HG02588 (cell line): ENCODE measurements around the gene PRPSAP2.

Experiments
- ATAC-seq: cut with Tn5 transposase; IDR thresholded peaks from one replicate; pipeline ENCODE4 v1.9.1; 2021; ENCODE audit warnings: mild to moderate bottlenecking, moderate library complexity; ENCODE audit not compliant: unreplicated experiment

Gene PRPSAP2

DNA sequence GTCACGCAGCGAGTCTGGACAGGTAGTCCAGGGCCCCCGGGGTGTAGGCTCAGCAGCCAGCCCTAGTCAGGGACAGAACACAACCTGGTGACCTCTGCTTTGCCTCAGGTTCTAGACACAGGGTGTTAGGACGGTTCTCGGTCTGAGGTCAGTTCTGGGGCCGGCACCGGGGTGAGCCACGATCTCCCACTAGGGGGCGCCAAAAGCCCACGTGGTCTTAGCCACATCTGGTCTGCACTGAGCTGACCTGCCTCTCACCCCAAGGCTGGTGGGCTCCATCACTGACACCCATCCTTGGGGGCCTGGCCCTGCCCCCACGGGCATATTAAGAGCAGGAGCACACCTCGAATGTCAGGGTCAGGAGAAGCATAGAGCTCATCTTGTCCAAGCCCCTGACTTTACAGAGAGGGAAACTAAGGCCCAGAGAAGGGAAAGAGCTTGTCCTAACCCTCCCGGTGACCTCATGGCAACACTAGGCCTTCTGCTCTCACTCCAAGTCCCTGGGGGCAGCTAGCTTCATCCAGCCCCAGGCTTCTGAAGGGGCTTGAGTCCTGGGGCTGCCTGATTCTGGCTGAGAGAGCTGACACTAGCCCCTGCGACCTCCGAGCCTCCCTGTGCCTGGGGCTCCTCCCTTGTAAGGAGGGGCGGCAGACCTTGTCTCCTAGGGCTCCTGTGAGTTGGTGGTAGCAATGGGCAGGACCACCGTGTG lies 103.0 kb downstream of the PRPSAP2 start:
- peak; percentile 74 for ATAC-seq

DNA sequence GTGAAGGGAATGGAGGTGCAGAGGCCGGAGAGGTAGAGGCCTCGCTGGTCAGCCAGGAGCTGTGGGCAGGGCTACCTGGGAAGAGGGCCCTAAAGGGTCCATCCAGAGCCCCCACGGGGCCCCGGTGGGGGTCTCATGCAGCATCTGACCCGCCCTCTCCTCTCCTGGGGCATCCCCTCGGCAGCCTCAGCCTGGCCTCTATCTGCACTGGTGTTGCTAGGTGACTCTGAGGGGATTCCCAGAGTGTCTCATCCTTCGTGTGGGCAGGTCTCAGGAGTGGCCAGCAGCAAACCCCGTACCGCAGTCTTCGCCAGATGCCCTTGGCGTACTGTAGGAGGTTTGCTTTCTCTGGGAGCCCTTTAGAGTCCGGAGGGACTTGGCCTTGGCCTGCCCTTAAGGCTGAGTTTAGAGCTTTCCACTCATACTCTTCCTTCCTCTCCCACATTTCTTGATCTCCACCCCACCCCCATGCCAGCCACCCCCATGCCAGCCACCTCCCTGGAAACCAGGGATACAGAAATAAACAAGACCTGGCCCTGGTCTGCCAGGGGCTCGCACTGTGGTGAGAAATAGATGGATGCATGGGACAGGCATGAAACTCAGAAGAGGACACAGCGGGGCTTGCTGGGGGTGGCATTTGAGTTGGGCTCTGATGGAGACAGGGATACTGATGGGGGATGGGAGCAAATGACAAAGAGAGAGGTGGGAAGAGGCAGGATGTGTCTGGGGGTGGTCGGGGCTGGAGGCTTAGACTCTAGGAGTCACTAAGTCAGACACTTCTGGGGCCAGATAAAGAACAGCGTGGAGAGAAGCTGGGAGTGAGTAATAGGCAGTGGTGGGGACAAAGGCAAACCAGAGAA lies 103.9 kb downstream of the PRPSAP2 start:
- ATAC-seq = no peak

DNA sequence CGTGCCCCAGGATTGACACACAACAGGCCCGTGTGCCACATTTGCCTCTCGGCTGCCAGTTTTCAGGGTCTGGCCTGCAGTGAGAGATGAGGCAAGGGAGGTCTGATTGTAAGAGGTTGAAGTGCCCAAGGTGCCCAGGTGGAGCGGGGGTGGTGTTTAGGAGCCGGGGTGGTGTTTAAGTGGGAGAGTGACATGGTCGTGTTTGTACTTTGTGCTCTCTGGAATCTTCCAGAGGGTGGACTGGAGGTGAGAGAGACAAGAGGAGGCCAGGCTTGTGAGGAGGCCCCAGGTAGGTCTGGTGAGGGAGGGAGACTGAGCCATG lies 104.5 kb downstream of the PRPSAP2 start:
- no peak for ATAC-seq

DNA sequence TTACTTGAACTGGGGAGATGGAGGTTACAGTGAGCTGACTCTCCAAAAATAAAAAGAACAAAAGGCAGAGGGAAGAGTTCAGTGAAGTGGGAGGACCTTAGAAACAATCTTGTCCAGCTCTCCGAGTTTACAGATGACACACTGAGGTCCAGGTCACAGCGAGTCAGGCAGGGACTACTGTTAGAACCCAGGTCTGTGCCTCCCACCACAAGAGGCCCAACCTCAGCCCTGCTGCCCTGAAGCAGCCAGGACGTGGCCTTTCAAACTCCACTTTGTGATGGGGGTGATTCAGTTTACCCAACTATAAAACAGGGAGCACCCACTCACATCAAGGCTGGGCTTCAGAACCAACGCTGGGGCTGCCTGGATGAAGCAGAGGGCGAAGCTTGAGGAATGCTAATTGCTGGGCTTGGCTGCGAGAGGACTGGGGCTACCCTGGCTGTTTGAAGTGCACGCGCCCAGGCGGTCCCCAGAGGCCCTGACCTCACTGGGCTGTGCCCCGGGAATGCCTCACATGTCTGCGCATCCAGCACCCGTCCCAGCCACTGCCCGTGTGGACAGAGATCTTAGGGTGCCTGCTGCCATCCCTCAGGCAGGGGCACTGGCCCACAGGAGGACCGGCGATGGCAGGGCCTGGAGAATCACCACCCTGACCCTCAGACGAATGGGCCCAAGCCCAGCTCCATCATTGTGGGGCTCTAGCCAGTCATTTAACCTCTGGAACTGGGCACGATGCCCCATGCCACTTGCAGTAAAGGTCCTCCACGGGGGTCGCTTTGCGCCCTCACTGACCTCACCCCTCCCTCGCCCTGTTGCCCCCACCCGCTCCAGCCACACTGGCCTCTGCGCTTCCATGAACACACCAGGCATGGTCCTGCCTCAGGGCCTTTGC lies 105.4 kb downstream of the PRPSAP2 start:
- no peak for ATAC-seq

DNA sequence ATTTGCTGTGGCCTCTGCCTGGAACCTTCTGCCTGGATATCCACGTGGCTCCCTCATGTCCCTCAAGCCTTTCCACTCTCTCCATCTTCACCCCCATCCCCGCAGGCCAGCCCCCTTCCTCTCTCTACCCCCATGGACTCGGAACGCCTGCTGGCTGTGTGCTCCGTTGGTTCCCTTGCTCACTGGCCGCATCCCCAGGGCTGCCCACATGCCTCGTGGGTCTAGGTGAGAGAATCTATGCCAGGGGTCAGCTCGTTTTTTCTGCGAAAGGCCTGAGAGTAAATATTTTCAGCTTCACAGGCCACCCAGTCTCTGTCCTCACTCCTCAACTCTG lies 106.1 kb downstream of the PRPSAP2 start:
- ATAC-seq = no peak

DNA sequence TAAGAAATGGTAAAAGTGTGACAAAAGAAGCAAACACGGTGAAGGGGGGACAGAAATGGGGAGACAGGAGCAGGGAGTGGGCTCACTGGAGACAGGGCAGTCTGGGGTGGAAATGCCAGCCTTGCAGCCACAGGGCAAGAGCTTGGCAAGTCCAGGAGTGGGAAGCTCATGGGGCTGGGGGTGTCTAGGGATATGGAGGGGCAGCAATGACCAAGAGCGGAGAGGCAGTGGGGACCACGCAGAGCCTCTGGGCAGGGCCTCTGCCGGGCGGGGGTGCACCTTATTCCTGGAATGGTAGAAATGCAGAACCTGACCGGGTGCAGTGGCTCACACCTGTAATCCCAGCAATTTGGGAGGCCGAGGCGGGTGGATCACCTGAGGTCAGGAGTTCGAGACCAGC lies 106.6 kb downstream of the PRPSAP2 start:
- no peak for ATAC-seq

DNA sequence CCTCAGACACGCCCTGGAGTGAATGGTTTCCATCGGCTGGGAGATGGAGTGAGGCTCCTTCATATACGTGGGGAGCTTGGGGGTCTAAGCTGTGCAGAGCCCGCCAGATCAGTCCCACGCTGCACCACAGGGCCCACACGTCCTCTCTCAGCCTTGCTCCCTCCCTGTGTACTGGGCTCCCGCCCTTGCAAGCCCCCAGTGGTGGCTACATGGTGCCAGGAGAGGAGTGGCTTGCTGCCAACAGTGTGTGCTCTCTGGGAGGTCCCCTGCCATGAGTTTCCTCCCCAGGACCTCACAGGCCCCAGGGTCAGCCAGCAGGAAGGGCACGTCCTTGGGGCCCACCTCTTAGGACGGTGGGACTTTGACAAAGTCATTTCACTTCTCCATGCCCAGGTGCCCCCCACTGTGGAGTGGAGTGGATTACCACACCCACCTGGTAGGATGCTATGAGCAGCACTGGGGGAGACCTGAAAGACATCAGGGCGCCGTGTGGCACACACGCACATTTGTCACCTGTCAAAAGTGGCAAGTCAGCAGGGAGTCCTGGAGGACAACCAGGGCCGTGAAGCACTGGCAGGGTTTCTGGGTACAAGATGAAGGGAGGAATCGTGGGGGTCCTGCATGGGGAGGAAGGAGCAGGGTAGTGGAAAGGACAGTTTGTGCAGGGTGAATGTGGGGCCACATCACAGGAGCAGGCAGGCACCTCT lies 107.8 kb downstream of the PRPSAP2 start:
- no peak for ATAC-seq

DNA sequence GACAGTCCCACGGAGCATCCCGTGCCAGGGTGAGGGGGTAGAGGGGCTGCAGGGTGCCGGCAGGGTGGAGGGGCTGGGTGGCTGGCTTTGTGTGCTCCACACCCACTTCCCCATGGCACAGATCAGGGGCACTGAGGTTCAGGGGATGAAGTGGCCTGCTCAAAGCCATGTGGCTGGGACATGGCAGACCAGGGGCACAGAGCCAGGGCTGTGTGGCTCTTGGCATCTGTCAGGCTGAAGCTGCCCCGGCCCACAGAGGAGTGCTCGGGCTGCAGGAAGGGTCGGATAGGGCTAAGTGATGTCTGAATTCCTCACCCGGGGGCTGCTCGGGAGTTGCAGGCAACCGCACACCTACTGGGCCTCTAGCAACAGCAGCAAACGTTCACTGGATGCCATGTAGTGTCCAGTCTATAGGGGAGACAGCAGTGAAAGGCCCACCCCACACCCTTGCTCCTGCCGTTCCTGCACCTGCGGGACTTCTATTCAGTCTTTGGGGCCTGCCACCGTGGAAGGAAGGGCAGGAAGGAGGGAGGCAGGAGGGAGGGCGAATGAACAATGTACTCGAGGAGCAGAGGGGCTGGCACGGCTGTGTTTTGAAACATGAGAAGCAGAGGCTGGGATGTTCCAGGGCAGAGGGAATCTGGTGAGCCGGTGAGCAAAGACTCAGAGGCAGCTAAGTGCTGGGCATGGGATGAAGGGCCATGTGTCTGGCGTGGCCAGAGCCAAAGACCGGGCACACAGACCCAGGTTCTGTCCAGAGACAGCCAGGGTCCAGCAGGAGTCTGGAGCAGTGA lies 109.1 kb downstream of the PRPSAP2 start:
- no peak for ATAC-seq

DNA sequence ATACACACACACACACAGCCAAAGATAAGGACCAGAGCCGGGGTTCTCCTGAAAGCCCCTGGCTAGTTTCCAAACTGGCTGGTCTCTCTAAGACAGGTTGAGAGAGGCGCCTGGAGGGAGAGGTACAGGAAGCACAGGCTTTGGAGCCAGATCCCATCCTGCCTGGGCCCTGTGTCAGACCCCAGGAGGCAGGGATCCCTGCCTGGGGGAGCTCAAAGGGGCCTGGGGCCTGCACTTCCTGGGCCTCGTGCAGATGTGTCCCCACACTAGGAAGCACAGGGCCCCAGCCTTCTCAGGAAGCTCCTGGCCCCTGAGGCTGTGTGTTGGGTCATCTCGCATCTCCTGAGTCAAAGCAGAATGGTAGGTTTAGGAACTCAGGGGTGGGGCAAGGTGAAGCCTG lies 110.0 kb downstream of the PRPSAP2 start:
- ATAC-seq = no peak

DNA sequence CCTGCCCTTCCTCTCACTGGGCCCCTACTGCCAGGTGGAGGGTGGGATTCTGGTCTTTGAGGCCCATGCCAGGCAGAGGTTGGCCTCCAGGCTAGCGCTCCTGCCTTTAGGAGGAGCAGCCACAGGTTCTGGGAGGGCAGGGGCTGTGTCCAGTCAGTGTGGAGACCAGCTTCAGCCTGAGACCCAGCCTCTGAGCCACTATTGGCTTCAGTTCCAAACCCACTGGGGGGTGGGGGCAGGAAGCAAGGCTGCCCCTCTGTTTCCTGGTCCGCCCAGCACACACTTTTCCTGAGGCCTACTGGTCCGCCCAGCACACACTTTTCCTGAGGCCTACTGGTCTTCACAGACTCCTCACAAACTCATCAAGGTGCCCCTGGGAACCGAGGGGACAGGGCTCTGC lies 110.4 kb downstream of the PRPSAP2 start:
- no peak for ATAC-seq

DNA sequence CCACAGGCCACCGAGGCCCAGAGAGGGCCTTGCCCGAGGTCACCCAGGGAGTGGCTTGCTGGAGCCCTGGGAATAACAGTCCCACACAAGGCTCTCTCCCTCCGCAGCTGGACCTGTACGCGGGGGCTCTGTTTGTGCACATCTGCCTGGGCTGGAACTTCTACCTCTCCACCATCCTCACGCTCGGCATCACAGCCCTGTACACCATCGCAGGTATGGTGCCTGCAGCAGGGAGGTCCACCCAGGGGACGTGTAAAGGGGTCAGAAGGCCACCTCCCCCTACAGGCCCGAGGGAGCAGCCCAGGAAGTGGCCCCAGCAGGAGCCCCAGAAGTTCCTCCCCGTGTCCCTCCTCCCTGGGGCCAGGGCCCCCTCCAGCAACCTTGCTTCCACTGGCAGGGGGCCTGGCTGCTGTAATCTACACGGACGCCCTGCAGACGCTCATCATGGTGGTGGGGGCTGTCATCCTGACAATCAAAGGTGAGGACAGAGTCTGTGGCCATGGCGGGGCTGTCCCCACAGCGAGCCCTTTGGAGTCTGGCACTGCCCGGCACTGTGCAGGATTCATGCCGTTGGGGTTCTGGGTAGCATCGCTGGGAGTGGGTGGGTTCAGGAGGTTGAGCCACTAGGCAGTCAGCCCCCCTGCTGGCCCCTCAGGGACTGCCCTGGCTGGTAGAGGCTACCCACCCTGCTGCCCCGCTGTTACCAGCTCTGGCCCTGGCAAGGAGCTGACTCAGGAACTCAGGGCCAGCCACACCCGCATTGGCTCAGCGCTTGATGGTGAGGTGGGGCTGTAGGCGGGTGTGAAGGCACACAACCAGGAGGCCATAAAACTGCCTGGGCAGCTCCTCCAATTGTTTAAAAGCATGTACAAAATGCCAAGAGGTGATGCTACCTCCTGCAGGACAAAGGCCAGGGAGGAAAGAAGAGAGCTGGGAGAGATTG lies 111.3 kb downstream of the PRPSAP2 start:
- ATAC-seq = no peak

DNA sequence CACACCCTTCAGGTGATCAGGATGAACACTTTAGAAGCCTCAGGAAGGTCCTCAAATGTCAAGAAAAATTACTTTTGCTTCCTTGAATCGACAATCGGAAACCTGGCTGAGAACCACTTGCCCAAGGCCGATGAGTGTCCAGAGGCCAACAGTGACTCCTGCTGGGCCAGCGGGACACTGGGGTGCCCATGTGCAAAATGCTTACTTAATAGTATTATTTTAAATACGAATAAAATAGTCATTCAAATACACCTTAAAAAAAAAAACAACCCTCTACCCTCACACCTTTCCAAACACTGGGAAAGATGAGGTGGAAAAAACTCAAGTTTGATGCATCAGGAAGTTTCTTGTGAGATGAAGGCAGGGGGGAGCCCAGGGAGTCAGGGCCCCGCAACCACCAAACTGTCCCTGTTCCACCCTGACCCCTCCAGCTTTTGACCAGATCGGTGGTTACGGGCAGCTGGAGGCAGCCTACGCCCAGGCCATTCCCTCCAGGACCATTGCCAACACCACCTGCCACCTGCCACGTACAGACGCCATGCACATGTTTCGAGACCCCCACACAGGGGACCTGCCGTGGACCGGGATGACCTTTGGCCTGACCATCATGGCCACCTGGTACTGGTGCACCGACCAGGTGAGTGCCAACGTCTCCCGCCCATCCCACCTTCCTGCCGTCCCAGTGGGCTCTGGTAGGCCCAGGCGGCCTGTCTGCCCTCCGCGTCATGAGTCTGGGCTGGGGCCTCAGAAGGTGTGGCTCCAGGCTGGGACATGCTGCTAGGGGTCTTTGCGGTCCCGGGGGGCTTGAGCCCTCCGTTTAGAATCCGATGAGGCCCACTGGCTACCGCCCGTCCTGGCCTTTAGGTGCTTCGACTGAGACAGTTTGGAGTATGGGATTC lies 112.9 kb downstream of the PRPSAP2 start:
- ATAC-seq = no peak

DNA sequence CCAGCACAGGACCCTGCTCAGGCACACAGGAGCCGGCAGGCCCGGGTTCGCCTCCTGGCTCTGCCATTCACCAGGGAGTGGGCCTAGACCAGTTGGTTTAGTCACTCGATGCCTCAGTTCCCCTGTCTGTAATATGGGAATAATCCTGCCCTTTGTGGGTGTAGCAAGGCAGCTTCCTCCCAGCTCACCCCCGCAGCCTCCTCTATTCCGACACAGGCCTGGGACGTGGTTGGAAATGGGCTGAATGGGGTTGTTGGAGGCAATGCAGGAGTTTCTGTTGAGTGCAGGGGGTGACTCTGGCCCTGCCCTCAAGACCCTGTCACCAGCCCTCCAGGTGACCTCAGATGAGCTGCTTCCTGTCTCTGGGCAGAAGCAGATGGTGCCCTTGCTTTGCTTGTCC lies 113.9 kb downstream of the PRPSAP2 start:
- no peak for ATAC-seq

DNA sequence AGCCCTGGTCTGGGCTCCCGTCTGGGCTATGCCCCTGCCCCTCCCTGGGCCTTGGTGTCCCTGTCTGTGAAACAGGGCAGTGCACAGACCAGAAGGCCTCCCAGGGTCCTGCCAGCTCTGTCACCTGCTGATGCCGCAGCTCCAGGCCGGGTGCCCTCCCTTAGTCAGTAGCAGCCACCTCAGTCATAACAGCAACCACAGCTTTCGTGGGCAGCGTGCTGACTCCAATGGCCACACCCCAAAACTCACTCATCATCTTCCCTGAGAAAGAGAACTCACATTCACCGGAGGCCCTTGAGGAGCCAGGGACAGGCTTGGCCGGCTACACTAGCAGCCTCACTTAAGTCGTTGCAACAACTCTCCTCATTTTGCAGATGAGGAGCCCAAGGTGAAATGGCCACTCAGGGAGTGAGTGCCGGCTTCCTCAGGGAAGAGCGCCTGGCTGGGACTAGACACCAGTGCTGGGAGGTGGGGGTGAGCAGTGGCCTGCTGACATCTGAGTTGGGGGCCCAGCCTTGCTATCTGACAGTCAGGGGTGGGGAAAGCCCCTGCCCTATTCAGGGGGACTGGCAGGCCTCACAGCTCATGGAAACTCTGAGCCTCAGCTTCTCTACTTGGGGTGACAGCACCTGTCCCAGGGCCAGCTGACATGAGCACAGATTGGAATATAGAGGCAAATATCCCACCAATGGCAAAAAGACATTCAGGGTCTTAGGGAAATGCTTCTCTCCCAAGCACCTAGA lies 116.6 kb downstream of the PRPSAP2 start:
- ATAC-seq = no peak

DNA sequence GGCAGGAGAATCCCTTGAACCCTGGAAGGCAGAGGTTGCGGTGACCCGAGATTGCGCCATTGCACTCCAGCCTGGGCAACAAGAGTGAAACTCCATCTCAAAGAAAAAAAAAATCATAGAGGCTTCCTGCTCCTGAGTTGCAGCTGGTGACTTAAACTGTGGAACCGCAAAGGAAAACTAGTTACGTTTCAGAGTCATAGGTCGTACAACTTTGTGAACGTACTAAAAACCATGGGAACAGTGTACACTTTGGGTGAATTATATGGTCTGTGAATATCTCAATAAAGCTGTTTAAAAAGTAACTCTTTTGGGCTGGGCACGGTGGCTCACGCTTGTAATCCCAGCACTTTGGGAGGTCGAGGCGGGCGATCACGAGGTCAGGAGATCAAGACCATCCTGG lies 117.7 kb downstream of the PRPSAP2 start:
- ATAC-seq = no peak

DNA sequence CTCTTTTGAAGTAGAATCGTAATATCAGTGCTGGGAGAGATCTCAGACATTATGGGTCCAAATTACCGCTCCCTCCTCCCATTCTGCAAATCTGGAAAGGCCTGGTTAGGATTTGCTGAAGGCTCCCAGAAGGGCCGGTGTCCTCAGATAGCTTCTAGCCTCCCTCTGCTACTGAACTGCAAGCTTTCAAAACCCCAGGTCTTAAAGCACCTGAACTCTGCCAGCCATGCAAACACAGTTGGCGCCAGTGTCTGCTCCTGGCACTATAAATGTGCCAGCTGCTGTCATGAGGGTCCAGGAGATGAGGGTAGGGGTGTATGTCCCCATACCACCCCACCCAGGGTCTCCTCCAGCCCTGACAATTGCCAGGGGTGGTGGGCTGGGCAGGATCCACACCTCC lies 118.3 kb downstream of the PRPSAP2 start:
- ATAC-seq = no peak

DNA sequence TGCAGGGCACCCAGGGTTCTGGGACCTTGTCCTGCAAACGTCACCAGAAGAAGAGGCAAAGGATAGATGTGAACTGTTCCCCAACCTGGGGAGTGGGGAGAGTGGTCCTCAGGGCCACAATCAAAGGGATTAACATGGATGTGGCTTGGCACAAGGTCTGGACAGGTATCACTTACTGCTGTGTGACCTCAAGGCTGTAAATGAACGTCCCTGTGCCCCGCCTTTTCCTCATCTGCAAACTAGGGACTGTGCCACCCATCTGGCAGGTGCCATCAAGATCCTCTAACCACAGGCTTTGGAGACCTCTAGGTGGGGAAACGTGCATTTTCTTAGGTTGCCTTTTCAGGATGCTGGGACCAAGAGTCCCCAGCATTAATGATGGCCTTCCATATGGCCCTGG lies 119.1 kb downstream of the PRPSAP2 start:
- no peak for ATAC-seq
